OCI-LY1 (cell line): ENCODE data around the gene TANC2.

ENCODE experiments used
- H2AFZ ChIP-seq: fragments of 200-600 bp; sonication (generic), shearing (Covaris generic); 2 replicates; pipeline ENCODE4 v1.6.0; 2014; ENCODE audit warnings: antibody characterized with exemption, mild to moderate bottlenecking, low read length
- H3F3A ChIP-seq: fragments of 200-600 bp; sonication (generic), shearing (Covaris generic); 2 replicates; pipeline ENCODE4 v1.6.0; 2014; ENCODE audit warnings: mild to moderate bottlenecking, antibody characterized with exemption, low read length, moderate library complexity; ENCODE audit not compliant: insufficient read depth
- H3K27ac ChIP-seq: fragments of 200-600 bp; sonication (generic); 2 replicates; pipeline ENCODE4 v1.5.1; 2014; ENCODE audit warnings: low read length, mixed run types, mild to moderate bottlenecking, low read depth; ENCODE audit not compliant: poor library complexity, severe bottlenecking
- H3K27me3 ChIP-seq: fragments of 200-600 bp; sonication (generic); 2 replicates; pipeline ENCODE4 v1.6.0; 2014; ENCODE audit warnings: antibody characterized with exemption, mild to moderate bottlenecking, low read length, moderate library complexity; ENCODE audit not compliant: insufficient read depth
- H3K36me3 ChIP-seq: fragments of 200-600 bp; sonication (generic); 2 replicates; pipeline ENCODE4 v1.6.1; 2014; ENCODE audit warnings: mild to moderate bottlenecking, antibody characterized with exemption, low read length, moderate library complexity, mixed read lengths; ENCODE audit not compliant: insufficient read depth
- H3K4me1 ChIP-seq: fragments of 200-600 bp; sonication (generic); 2 replicates; pipeline ENCODE4 v1.5.1; 2014; ENCODE audit warnings: mild to moderate bottlenecking, low read length, moderate library complexity; ENCODE audit not compliant: insufficient read depth, severe bottlenecking
- H3K4me2 ChIP-seq: fragments of 200-600 bp; sonication (generic), shearing (Covaris generic); 2 replicates; pipeline ENCODE4 v1.6.1; 2014; ENCODE audit warnings: low read length
- H3K4me3 ChIP-seq: fragments of 200-600 bp; sonication (generic); 2 replicates; pipeline ENCODE4 v1.5.1; 2014; ENCODE audit warnings: low read length, low read depth, mild to moderate bottlenecking, mixed read lengths; ENCODE audit not compliant: poor library complexity, severe bottlenecking
- H3K79me2 ChIP-seq: fragments of 200-600 bp; shearing (Covaris generic); 2 replicates; pipeline ENCODE4 v1.6.1; 2016; ENCODE audit warnings: mixed run types, low read length, mixed read lengths; ENCODE audit not compliant: insufficient read depth
- H3K9ac ChIP-seq: fragments of 200-600 bp; sonication (generic), shearing (Covaris generic); 2 replicates; pipeline ENCODE4 v1.6.1; 2014; ENCODE audit warnings: mild to moderate bottlenecking, low read length, mixed read lengths
- H3K9me2 ChIP-seq: fragments of 200-600 bp; sonication (generic), shearing (Covaris generic); 2 replicates; pipeline ENCODE4 v1.6.1; 2014; ENCODE audit warnings: low read depth, mild to moderate bottlenecking, low read length, mixed read lengths
- H3K9me3 ChIP-seq: fragments of 200-600 bp; shearing (Covaris generic); 2 replicates; pipeline ENCODE4 v1.6.1; 2014; ENCODE audit warnings: low read length, mixed read lengths
- H4K20me1 ChIP-seq: fragments of 200-600 bp; sonication (generic), shearing (Covaris generic); 2 replicates; pipeline ENCODE4 v1.6.0; 2016; ENCODE audit warnings: mild to moderate bottlenecking, low read length; ENCODE audit not compliant: insufficient read depth
- EZH2 ChIP-seq: fragments of 200-600 bp; sonication (generic), shearing (Covaris generic); IDR thresholded peaks from 2 replicates; pipeline ENCODE4 v1.8.0; 2017; ENCODE audit warnings: borderline replicate concordance, mixed run types, mild to moderate bottlenecking, antibody characterized with exemption, low read length, moderate library complexity, mixed read lengths
- TF ChIP-seq, protein P1 (sequence below): fragments of 200-600 bp; sonication (generic), shearing (Covaris generic); IDR thresholded peaks from 2 replicates; pipeline ENCODE4 v1.5.1; 2017; ENCODE audit warnings: mild to moderate bottlenecking, antibody characterized with exemption, low read length, moderate library complexity, mixed read lengths

Gene TANC2

DNA sequence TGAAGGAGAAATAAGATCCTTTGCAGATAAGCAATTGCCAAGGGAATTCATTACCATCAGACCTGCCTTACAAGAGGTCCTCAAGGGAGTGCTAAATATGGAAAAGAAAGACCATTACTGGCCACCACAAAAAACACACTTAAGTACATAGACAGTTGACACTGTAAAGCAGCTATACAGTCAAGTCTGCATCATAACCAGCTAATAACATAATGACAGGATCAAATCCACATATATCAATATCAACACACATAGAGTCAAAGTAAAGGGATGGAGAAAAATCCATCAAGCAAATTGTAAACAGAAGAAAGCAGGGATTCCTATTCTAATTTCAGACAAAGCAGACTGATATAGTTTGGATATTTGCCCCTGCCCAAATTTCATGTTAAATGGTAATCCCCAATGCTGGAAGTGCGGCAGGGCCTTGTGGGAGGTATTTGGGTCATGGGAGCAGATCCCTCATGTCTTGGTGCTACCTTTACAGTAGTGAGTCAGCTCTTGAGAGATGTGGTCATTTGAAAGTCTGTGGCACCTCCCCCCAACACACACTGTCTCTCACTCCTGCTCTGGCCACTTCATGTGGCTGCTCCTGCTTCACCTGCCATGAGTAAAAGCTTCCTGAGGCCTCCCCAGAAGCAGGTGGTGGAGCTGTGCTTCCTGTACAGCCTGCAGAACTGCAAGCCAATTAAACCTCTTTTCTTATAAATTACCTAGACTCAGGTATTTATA, 32.8 kb downstream of the TANC2 start:
- H3K27me3 ChIP-seq = 0 out of 2 replicates have a peak, but pooled peaks cover 3% of the 10 kb centered on the region
- no peaks in the 10 kb centered on the region for H3K79me2 ChIP-seq
- no peaks in the 10 kb centered on the region for H3K4me1 ChIP-seq
- H3K4me3 ChIP-seq = no peak overlapping the region
- TF ChIP-seq, protein P1, sequence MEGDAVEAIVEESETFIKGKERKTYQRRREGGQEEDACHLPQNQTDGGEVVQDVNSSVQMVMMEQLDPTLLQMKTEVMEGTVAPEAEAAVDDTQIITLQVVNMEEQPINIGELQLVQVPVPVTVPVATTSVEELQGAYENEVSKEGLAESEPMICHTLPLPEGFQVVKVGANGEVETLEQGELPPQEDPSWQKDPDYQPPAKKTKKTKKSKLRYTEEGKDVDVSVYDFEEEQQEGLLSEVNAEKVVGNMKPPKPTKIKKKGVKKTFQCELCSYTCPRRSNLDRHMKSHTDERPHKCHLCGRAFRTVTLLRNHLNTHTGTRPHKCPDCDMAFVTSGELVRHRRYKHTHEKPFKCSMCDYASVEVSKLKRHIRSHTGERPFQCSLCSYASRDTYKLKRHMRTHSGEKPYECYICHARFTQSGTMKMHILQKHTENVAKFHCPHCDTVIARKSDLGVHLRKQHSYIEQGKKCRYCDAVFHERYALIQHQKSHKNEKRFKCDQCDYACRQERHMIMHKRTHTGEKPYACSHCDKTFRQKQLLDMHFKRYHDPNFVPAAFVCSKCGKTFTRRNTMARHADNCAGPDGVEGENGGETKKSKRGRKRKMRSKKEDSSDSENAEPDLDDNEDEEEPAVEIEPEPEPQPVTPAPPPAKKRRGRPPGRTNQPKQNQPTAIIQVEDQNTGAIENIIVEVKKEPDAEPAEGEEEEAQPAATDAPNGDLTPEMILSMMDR = no peak
- no peak for TF ChIP-seq EZH2
- H3K9me3 ChIP-seq = no peaks in the 10 kb centered on the region
- no peak overlapping the region for H3K9ac ChIP-seq
- H2AFZ ChIP-seq = no peak overlapping the region
- H3F3A ChIP-seq = no peaks in the 10 kb centered on the region
- H3K27ac ChIP-seq = no peak overlapping the region
- no peaks in the 10 kb centered on the region for H3K9me2 ChIP-seq
- H3K36me3 ChIP-seq = no peaks in the 10 kb centered on the region
- H4K20me1 ChIP-seq = no peaks in the 10 kb centered on the region
- no peak overlapping the region for H3K4me2 ChIP-seq

DNA sequence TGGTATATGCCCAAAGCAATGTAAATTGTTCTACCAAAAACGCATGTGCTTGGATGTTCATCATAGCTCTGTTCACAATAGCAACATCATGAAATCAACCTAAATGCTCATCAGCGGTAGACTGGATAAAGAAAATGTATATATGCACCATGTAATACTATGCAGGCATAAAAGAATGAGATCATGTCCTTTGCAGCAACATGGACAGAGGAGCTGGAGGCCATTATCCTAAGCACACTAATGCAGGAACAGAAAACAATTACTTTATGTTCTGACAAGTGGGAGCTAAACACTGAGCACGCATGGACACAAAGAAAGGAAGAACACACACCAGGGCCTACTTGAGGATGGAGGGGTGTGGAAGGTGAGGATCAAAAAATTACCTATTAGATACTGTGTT, 33.7 kb downstream of the TANC2 start:
- Histone ChIP-seq H3K79me2 (no peaks in the 10 kb centered on the region), H3K36me3 (no peaks in the 10 kb centered on the region), H3K9me3 (no peaks in the 10 kb centered on the region), H3K9ac (no peak overlapping the region), H3K4me2 (no peak overlapping the region), H4K20me1 (no peaks in the 10 kb centered on the region), H3K9me2 (no peaks in the 10 kb centered on the region), H2AFZ (no peak overlapping the region), H3F3A (no peaks in the 10 kb centered on the region), H3K4me3 (no peak overlapping the region), H3K27me3 (0 out of 2 replicates have a peak, but pooled peaks cover 2% of the 10 kb centered on the region), H3K27ac (no peak overlapping the region), H3K4me1 (no peaks in the 10 kb centered on the region)
- no peak for TF ChIP-seq EZH2
- TF ChIP-seq, protein P1 = no peak

DNA sequence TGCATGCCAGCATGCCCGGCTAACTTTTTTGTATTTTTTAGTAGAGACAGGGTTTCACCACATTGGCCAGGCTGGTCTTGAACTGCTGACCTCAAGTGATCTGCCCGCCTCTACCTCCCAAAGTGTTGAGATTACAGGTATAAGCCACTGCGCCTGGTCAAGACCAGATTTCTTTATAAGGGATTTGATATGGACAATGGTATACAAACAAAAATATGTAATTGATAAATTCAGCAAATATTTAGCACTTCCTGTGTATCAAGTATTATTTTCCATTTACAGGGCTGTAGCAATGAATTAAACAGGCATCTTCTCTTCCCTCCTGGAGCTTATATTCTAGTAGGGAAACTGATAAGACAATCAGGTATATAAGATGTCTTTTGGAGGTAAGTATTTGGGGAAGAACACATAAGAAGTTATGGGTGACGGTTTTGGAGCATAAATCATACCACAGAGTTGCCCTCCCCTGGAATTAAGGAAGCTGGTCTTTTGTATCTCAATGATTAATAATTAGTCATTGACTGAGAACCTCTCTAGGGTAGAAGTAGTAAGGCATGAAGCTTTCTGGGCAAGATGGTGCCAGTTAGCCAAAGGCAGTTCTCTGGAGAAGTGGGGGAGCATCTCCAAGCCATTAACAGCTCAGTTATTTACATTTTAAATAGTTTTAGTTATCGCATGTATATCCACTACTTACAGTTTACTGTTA, 35.8 kb downstream of the TANC2 start:
- Histone ChIP-seq H3K4me3 (no peak overlapping the region), H3K27me3 (no peaks in the 10 kb centered on the region), H3K4me2 (no peak overlapping the region), H2AFZ (no peak overlapping the region), H3K9me3 (no peaks in the 10 kb centered on the region), H3K36me3 (no peaks in the 10 kb centered on the region), H3F3A (no peaks in the 10 kb centered on the region), H3K79me2 (no peaks in the 10 kb centered on the region), H3K4me1 (no peaks in the 10 kb centered on the region), H3K27ac (no peak overlapping the region), H3K9me2 (no peaks in the 10 kb centered on the region), H3K9ac (no peak overlapping the region), H4K20me1 (no peaks in the 10 kb centered on the region)
- TF ChIP-seq, protein P1 = no peak
- no peak for TF ChIP-seq EZH2
